Spleen (tissue), 7 donors: ENCODE measurements around the gene HNRNPA2B1.

Experiments used
- CTCF ChIP-seq, 11 experiments: fragments of 200-600 bp in 7 of 11; fragments of 450-650 bp in 4 of 11; sonication (generic) in 4 of 11; IDR thresholded peaks in 8 of 11; conservative IDR thresholded peaks in 3 of 11; 1 replicate in 7 of 11; 2 replicates in 4 of 11; pipeline versions ENCODE4 v1.4.0 to v1.8.0; 2016 to 2021; ENCODE audit warnings: antibody characterized with exemption in 11 of 11, inconsistent platforms in 4 of 11, mild to moderate bottlenecking in 1 of 11
- POLR2AphosphoS5 ChIP-seq, 3 donors: sonication (generic); formaldehyde crosslinking; IDR thresholded peaks; one replicate each; pipeline ENCODE4 v1.5.1; 2017; ENCODE audit warnings: antibody characterized with exemption in 3 of 3
- donor health status: DM: no; HTN: no; CAD: no; lungs with moderate emphysema.
- donor health status: DM: no; HTN: no; CAD: no.
- donor health status: DM: no; HTN: no; CAD: no.

DNA sequence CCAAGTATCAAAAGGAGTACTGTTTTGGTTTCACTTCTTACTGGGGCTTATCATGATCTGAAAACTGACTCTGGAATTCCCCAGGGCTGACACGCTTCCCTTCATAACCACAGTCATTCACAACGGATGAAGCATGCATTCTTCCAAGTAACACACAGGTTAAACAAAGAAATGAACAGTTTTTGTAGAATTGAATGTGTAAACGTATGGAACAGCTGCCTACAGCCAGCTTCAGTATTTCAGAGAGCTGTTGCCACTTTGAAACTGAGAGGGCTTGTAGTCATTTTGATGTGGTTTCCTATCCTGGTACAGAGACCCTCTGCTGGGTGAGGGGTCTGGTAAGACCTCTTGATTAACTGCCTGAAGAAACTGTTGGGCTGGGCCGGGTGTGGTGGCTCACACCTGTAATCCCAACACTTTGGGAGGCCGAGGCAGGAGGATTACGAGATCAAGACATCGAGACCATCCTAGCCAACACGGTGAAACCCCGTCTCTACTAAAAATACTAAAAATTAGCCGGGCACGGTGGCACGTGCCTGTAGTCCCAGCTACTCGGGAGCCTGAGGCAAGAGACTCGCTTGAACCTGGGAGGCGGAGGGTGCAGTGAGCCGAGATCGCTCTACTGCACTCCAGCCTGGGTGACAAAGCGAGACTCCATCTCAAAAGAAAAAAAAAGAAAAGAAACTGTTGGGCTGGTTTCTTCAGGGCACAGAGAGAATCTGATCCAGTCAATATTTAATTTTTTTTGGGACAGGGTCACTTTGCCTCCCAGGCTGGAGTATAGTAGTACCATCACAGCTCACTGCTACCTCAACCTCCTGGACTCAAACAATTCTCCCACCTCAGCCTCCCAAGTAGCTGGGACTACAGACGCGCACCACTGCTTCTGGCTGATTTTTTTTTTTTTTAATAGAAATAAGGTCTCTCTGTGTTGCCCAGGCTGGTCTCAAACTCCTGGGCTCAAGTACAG is 43.8 kb downstream of the HNRNPA2B1 start:
- TF ChIP-seq CTCF (IDR thresholded peaks at IDR 0.05 in 8 of 11, conservative IDR thresholded peaks at IDR 0.05 in 3 of 11) (no peak), POLR2AphosphoS5 (IDR thresholded peaks at IDR 0.05) (no peak)
